Thyroid gland (tissue), 4 donors: Measurements from ENCODE around the gene PAK1. TPM values are rescaled to one million over a fixed set of nuclear protein-coding genes. Genes with fewer than 3 reads are reported as not detected.
A peak's percentile ranks its signal among the peaks of the same experiment; 100 is the strongest.

ENCODE experiments used
- DNase-seq, 2 donors: peaks; one replicate each; pipeline ENCODE4 v3.0.0-alpha.2; 2019
- H3K27ac ChIP-seq, 3 donors: fragments of 200-600 bp; sonication (generic); 1 replicate in 2 of 3; 2 replicates in 1 of 3; pipeline ENCODE4 v1.5.1; 2016 to 2019; ENCODE audit warnings: mild to moderate bottlenecking in 1 of 3, moderate library complexity in 1 of 3
- H3K27me3 ChIP-seq: fragments of 200-600 bp; sonication (generic); one replicate; pipeline ENCODE4 v1.5.1; 2019
- H3K36me3 ChIP-seq, 2 donors: fragments of 200-600 bp; sonication (generic); one replicate each; pipeline ENCODE4 v1.5.1; 2016 to 2019
- H3K4me1 ChIP-seq, 2 donors: fragments of 200-600 bp; sonication (generic); one replicate each; pipeline ENCODE4 v1.5.1; 2017 to 2019
- H3K4me3 ChIP-seq, 3 donors: fragments of 200-600 bp; sonication (generic); replicated peaks in 1 of 3; 1 replicate in 2 of 3; 2 replicates in 1 of 3; pipeline ENCODE4 v1.5.1; 2016; ENCODE audit warnings: mild to moderate bottlenecking in 1 of 3
- H3K9me3 ChIP-seq: fragments of 200-600 bp; sonication (generic); one replicate; pipeline ENCODE4 v1.5.1; 2017
- POLR2A ChIP-seq, 2 donors: fragments of 450-650 bp; IDR thresholded peaks; one replicate each; pipeline ENCODE4 v1.6.1; 2017; ENCODE audit warnings: antibody characterized with exemption in 2 of 2, mild to moderate bottlenecking in 2 of 2, moderate library complexity in 1 of 2
- WGBS, 2 donors: methylation state at CpG; one replicate each; pipeline ENCODE4 v1.1.5; 2017; 5-methylcytosine and 5-hydroxymethylcytosine counted together
- intact Hi-C: fragments of 100-400 bp; cut with DNase I; formaldehyde crosslinking; loops from one replicate; pipeline ENCODE4 v1.15.1; 2023
- total RNA-seq, 4 donors: library from RNA; depleted of rRNA; stranded (reverse); fragments of >200 nt; gene quantifications; one replicate each; pipeline ENCODE4 v1.2.3, GENCODE V29; 2016
- TF ChIP-seq, protein P1 (sequence below), 6 experiments: fragments of 200-600 bp in 3 of 6; fragments of 450-650 bp in 3 of 6; sonication (generic) in 3 of 6; IDR thresholded peaks; one replicate each; pipeline ENCODE4 v1.5.1; 2016 to 2019; ENCODE audit warnings: antibody characterized with exemption in 6 of 6, mild to moderate bottlenecking in 2 of 6, inconsistent platforms in 1 of 6, moderate library complexity in 1 of 6

PAK1 gene
- total RNA-seq, 4 donors from 2014 or later: 47.0 to 110 (median 84.0) TPM

DNA sequence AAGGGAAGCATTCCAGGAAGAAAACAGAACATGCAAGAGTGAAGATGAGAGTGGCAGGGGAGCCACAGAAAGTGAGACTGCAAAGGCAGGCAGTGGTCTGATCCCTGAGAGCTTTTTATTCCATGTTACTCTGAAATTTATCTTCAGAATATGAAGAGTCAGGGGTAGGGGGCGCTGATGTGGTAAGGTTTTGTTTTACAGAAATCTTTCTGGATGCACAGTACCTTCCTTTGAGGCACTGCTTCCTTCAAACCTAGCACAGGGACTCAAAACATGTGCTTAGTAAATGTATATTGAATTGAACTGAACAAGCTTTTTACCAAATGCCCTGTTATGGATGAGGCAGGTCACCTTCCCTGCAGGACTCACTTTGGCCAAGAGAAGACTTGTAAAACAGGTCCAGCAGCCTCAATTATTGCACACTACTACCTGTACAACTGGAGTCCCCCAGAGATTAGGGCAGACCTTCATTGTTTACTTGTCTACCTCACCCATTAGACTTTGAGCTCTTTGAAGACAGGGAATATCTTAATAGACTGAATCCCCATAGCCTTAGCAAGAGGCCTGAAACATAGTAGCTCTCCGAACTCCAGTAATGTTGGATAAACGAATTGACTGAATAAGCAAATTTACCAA is 2.2 kb downstream of the PAK1 start:
- TF ChIP-seq POLR2A (IDR thresholded peaks at IDR 0.05): no peak
- TF ChIP-seq, protein P1, sequence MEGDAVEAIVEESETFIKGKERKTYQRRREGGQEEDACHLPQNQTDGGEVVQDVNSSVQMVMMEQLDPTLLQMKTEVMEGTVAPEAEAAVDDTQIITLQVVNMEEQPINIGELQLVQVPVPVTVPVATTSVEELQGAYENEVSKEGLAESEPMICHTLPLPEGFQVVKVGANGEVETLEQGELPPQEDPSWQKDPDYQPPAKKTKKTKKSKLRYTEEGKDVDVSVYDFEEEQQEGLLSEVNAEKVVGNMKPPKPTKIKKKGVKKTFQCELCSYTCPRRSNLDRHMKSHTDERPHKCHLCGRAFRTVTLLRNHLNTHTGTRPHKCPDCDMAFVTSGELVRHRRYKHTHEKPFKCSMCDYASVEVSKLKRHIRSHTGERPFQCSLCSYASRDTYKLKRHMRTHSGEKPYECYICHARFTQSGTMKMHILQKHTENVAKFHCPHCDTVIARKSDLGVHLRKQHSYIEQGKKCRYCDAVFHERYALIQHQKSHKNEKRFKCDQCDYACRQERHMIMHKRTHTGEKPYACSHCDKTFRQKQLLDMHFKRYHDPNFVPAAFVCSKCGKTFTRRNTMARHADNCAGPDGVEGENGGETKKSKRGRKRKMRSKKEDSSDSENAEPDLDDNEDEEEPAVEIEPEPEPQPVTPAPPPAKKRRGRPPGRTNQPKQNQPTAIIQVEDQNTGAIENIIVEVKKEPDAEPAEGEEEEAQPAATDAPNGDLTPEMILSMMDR (IDR thresholded peaks at IDR 0.05): peak in 1 of 6 experiments; percentile 21
- H3K27ac ChIP-seq: peak overlapping the region; percentile 89 to 93 (median 92)
- no peaks in the 10 kb centered on the region for H3K27me3 ChIP-seq
- no peaks in the 10 kb centered on the region for H3K9me3 ChIP-seq
- peaks cover 22 to 39% of the 10 kb centered on the region in 2 donors for H3K4me1 ChIP-seq
- intact Hi-C loops: no loop called here
- WGBS, 2 donors: 44 to 45% methylated on average over 3 of the region's 3 CpGs
- no peaks in the 10 kb centered on the region for H3K36me3 ChIP-seq
- peak; percentile 39 to 40 for DNase-seq
- peak overlapping the region in 1 of 3 donors; percentile 8 for H3K4me3 ChIP-seq

DNA sequence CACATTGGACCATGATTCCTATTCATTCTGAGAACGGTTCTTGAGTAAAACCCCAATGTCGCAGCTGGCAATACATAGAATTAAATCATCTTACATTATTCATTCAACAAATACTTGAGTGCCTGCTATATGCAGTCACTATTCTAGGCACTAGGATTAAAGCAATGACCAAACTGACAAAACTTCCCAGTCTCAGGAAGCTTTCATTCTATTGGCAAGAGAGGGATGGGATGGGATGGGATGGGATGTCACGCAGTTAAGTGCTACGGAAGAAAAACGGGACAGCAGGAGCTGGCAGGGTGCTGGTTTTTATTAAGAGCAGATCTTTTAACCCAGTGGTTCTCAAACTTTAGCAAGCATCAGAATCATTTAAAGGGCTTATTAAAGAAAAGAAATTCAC is 2.9 kb downstream of the PAK1 start:
- intact Hi-C loops: no loop called here
- H3K9me3 ChIP-seq: no peaks in the 10 kb centered on the region
- 39 to 40% methylated on average over 5 of the region's 5 CpGs for WGBS, 2 donors
- H3K27me3 ChIP-seq: no peaks in the 10 kb centered on the region
- H3K36me3 ChIP-seq: no peaks in the 10 kb centered on the region
- peak overlapping the region in 1 of 3 donors; percentile 8 for H3K4me3 ChIP-seq
- H3K4me1 ChIP-seq: peaks cover 22 to 39% of the 10 kb centered on the region in 2 donors
- TF ChIP-seq, protein P1 (IDR thresholded peaks at IDR 0.05): no peak
- TF ChIP-seq POLR2A (IDR thresholded peaks at IDR 0.05): no peak
- DNase-seq: no peak
- H3K27ac ChIP-seq: peak overlapping the region; percentile 89 to 93 (median 92)

DNA sequence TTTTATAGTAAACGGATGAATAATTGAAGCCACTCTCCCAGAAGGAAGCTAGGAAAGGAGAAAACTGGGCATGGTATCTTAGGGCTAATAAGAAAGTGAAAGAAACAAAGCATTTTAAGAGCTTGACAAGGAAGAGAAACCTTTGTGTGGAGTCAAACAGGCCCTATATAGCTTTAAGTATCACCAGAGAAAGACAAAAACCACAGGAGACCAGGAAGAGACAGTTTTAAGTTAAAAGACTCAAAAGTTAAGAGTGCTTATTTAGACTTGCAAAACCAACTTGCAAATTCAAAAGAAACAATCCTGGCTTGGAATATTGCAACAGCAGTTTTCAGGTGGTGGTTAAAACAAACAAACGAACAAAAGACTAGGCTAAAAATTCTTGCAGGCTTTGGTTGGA is 3.4 kb downstream of the PAK1 start:
- H3K27me3 ChIP-seq: no peaks in the 10 kb centered on the region
- WGBS, 2 donors: 38% methylated on average over 2 of the region's 2 CpGs
- no peak for DNase-seq
- no peaks in the 10 kb centered on the region for H3K9me3 ChIP-seq
- peak overlapping the region; percentile 89 to 93 (median 92) for H3K27ac ChIP-seq
- TF ChIP-seq, protein P1 (IDR thresholded peaks at IDR 0.05): no peak
- peak in 1 of 2 donors; percentile 45 for TF ChIP-seq POLR2A (IDR thresholded peaks at IDR 0.05)
- intact Hi-C loops: no loop called here
- H3K4me1 ChIP-seq: peaks cover 22 to 39% of the 10 kb centered on the region in 2 donors
- H3K4me3 ChIP-seq: peak overlapping the region in 1 of 3 donors; percentile 9
- no peaks in the 10 kb centered on the region for H3K36me3 ChIP-seq

DNA sequence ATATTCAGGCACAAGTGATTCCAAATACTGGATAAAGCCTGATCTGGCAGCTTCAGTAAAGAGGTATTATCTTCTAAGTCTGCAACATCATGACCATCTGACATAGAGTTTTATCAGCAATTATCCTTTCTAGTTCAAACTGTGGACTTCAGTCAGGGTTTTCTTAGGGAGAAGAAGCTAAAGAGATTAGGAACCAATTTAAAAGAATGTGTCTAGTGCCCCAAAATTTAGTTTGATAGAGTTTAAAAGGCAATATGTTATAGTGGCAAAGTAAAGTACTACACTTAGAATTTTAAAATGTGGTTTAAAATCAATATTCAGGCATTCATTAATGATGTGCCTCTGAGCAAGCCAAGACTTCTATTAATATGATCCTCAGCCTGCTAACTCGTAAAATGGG is 5.4 kb downstream of the PAK1 start:
- peaks cover 22 to 39% of the 10 kb centered on the region in 2 donors for H3K4me1 ChIP-seq
- H3K4me3 ChIP-seq: no peak overlapping the region
- no peak for TF ChIP-seq POLR2A (IDR thresholded peaks at IDR 0.05)
- TF ChIP-seq, protein P1 (IDR thresholded peaks at IDR 0.05): no peak
- no peaks in the 10 kb centered on the region for H3K27me3 ChIP-seq
- no peak for DNase-seq
- no peaks in the 10 kb centered on the region for H3K9me3 ChIP-seq
- H3K36me3 ChIP-seq: no peaks in the 10 kb centered on the region
- WGBS, 2 donors: 88 to 90% methylated on average over 1 of the region's 1 CpG
- intact Hi-C loops: no loop called here
- peak overlapping the region in 1 of 3 donors; percentile 89 for H3K27ac ChIP-seq

DNA sequence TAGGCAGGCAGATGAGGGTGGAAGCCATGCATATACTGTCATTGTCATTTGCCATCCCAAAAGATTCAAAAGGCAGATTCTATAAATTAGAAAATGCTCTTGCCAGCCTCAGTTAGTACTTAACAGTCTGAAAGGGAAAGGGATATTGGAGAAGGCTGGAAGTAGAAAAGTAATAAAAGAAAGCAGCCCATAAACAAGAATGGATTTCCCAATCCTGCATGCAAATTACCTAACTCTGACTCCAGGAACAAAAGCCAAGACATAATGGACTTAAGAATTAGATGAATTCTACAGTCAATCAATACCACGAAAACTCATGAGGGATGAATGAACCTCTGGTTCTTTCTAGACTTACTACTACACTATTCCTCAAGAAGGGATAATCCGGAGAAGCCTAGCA is 5.9 kb downstream of the PAK1 start:
- Histone ChIP-seq H3K27me3 (no peaks in the 10 kb centered on the region), H3K27ac (no peak overlapping the region), H3K36me3 (no peaks in the 10 kb centered on the region), H3K4me3 (no peak overlapping the region), H3K9me3 (no peaks in the 10 kb centered on the region), H3K4me1 (peaks cover 22 to 39% of the 10 kb centered on the region in 2 donors)
- DNase-seq: no peak
- intact Hi-C loops: no loop called here
- 94 to 95% methylated on average over 2 of the region's 2 CpGs for WGBS, 2 donors
- TF ChIP-seq, protein P1 (IDR thresholded peaks at IDR 0.05): no peak
- no peak for TF ChIP-seq POLR2A (IDR thresholded peaks at IDR 0.05)
